HepG2 (cell line): Measurements from ENCODE around the gene DPP6. TPM values are rescaled to one million over a fixed set of nuclear protein-coding genes. Genes with fewer than 3 reads are reported as not detected.
"Not testable (repeated sequence)": the region's sequence is repeated elsewhere in the genome, so short reads cannot be mapped to it uniquely, and the experiment has no call there.

Experiments
- ATAC-seq: fragments of 200-7000 bp; cut with Tn5 transposase; 3 replicates; pipeline ENCODE4 v1.9.1; 2020; ENCODE audit warnings: mild to moderate bottlenecking, moderate library complexity
- BruUV-seq: library from RNA; stranded (reverse); fragments of 400-500 nt; replicated peaks from 2 replicates; lab custom pipeline; 2021; lab: Mats Ljungman, UMichigan
- CTCF ChIA-PET: fragments of 300-600 bp; formaldehyde crosslinking; extraction: SDS; loops from one replicate; lab custom pipeline; 2021; ENCODE audit warnings: low total read pairs, inconsistent platforms, low intra/inter-chr PET ratio; lab: Yijun Ruan, JAX
- POLR2A ChIA-PET: fragments of 350-600 bp; sonication (Branson Sonifier 250); formaldehyde crosslinking; loops from one replicate; lab custom pipeline; 2020; ENCODE audit warnings: antibody characterized with exemption, inconsistent platforms; lab: Yijun Ruan, JAX
- DNase-seq: peaks from one replicate; pipeline ENCODE4 v3.0.0-alpha.2; 2015; ENCODE audit warnings: low spot score
- FAIRE-seq: peaks from 3 replicates; lab custom pipeline; 2011; peaks lifted over from hg19 to GRCh38; lab: Jason Lieb, UNC
- H2AFZ ChIP-seq: one replicate; pipeline ENCODE4 v1.6.1; 2011; ENCODE audit warnings: low read length, inconsistent platforms
- H3K27ac ChIP-seq: fragments of 300-600 bp; 3 replicates; pipeline ENCODE4 v1.8.0; 2011; ENCODE audit warnings: mixed run types, mild to moderate bottlenecking, mixed read lengths, low read length, inconsistent platforms; ENCODE audit not compliant: insufficient read depth; ENCODE audit errors: extremely low read length
- H3K27me3 ChIP-seq, 2 experiments: fragments of 200-600 bp in 1 of 2; 2 replicates in 1 of 2; 3 replicates in 1 of 2; pipeline versions ENCODE4 v1.6.0 to v1.8.0; 2011; ENCODE audit warnings: low read length in 2 of 2, mild to moderate bottlenecking in 2 of 2, moderate library complexity in 2 of 2, inconsistent platforms in 1 of 2; ENCODE audit not compliant: insufficient read depth in 2 of 2, control insufficient read depth in 1 of 2
- H3K36me3 ChIP-seq, 2 experiments: fragments of 200-600 bp in 1 of 2; replicated peaks in 1 of 2; 2 replicates in 1 of 2; 3 replicates in 1 of 2; pipeline versions ENCODE4 v1.5.1 to v1.8.0; 2011; ENCODE audit warnings: low read length in 2 of 2, inconsistent platforms in 1 of 2; ENCODE audit not compliant: insufficient read depth in 2 of 2, control insufficient read depth in 1 of 2
- H3K4me1 ChIP-seq: 2 replicates; pipeline ENCODE4 v1.5.1; 2012; ENCODE audit warnings: low read length, inconsistent platforms; ENCODE audit not compliant: insufficient read depth
- H3K4me2 ChIP-seq: 2 replicates; pipeline ENCODE4 v1.6.0; 2011; ENCODE audit warnings: low read depth, low read length, inconsistent platforms
- H3K4me3 ChIP-seq, 3 experiments: fragments of 200-600 bp in 1 of 3; sonication (generic), shearing (Covaris generic) in 1 of 3; replicated peaks in 1 of 3; 2 replicates each; pipeline ENCODE4 v1.5.1; 2011 to 2016; ENCODE audit warnings: low read length in 3 of 3, inconsistent platforms in 2 of 3, low read depth in 2 of 3, mild to moderate bottlenecking in 2 of 3, control low read depth in 1 of 3, mixed read lengths in 1 of 3; ENCODE audit not compliant: insufficient read depth in 1 of 3
- H3K79me2 ChIP-seq: one replicate; pipeline ENCODE4 v1.6.1; 2011; ENCODE audit warnings: low read length, inconsistent platforms; ENCODE audit not compliant: insufficient read depth
- H3K9ac ChIP-seq: 2 replicates; pipeline ENCODE4 v1.6.0; 2011; ENCODE audit warnings: mild to moderate bottlenecking, low read depth, low read length, inconsistent platforms; ENCODE audit not compliant: insufficient read depth
- H3K9me3 ChIP-seq: 2 replicates; pipeline ENCODE4 v1.5.1; 2012; ENCODE audit warnings: mild to moderate bottlenecking, low read length
- H4K20me1 ChIP-seq: 2 replicates; pipeline ENCODE4 v1.6.0; 2011; ENCODE audit warnings: inconsistent platforms, mild to moderate bottlenecking, low read length, moderate library complexity; ENCODE audit not compliant: insufficient read depth
- WGBS: methylation state at CpG from one replicate; pipeline ENCODE4 v1.1.6; 2017; ENCODE audit warnings: low lambda C conversion rate; 5-methylcytosine and 5-hydroxymethylcytosine counted together
- in situ Hi-C: cut with HindIII; loops from 2 replicates; pipeline ENCODE4 v1.10.0; 2017; ENCODE audit warnings: low pct_unique_long_range_greater_than_20kb; ENCODE audit not compliant: extremely low pct_ligation_motif_present
- intact Hi-C: fragments of 100-400 bp; cut with micrococcal nuclease; formaldehyde crosslinking; loops from one replicate; pipeline ENCODE4 v1.10.0; 2022; ENCODE audit not compliant: unreplicated experiment
- polyA plus RNA-seq, 8 experiments: library from polyadenylated mRNA; depleted of rRNA in 3 of 8; stranded (reverse) in 7 of 8; unstranded in 1 of 8; fragments of >200 nt; fragmentation: Illumina TruSeq in 4 of 8; extraction: Trizol in 4 of 8; gene quantifications; 2 replicates each; pipeline versions ENCODE4 v1.2.1 to v1.2.3, GENCODE V29; 2011 to 2016; ENCODE audit warnings: low read depth in 4 of 8, missing spikeins in 1 of 8, mixed read lengths in 1 of 8; ENCODE audit not compliant: insufficient read depth in 1 of 8
- total RNA-seq, 5 experiments: library from RNA; depleted of rRNA; stranded (reverse); fragments of >200 nt; fragmentation: Illumina TruSeq; extraction: Trizol; gene quantifications; 2 replicates each; pipeline ENCODE4 v1.2.3, GENCODE V29; 2016; ENCODE audit warnings: low read depth in 1 of 5

Gene DPP6
- total and polyA plus RNA-seq, 2 of the 13 experiments (the other 11 are each of a cell fraction or from before 2014, with no cell fraction given), result not detected

GRCh38 chr7:154129142-154129541 lies 76.9 kb downstream of the DPP6 start:
- CTCF ChIA-PET, H4K20me1 ChIP-seq, intact Hi-C loops, BruUV-seq, H3K27me3 ChIP-seq, H3K9me3 ChIP-seq, H3K4me1 ChIP-seq, ATAC-seq, H3K4me2 ChIP-seq, H3K79me2 ChIP-seq, POLR2A ChIA-PET, H3K36me3 ChIP-seq, H2AFZ ChIP-seq, H3K27ac ChIP-seq, H3K9ac ChIP-seq, in situ Hi-C loops, DNase-seq, H3K4me3 ChIP-seq: not testable (repeated sequence)
- peak; percentile 18 for FAIRE-seq
- 0% methylated on average over 1 of the region's 5 CpGs for WGBS

GRCh38 chr7:154132617-154133016 lies 80.4 kb downstream of the DPP6 start:
- POLR2A ChIA-PET, DNase-seq, H3K36me3 ChIP-seq, H3K4me3 ChIP-seq, H3K79me2 ChIP-seq, in situ Hi-C loops, H3K4me1 ChIP-seq, H3K9ac ChIP-seq, H3K27ac ChIP-seq, H3K27me3 ChIP-seq, CTCF ChIA-PET, BruUV-seq, H3K4me2 ChIP-seq, intact Hi-C loops, H4K20me1 ChIP-seq, H2AFZ ChIP-seq: not testable (repeated sequence)
- 1% methylated on average over 4 of the region's 4 CpGs for WGBS
- FAIRE-seq (peak; percentile 81), ATAC-seq (peak; percentile 94)
- H3K9me3 ChIP-seq, result peaks cover 18% of the 10 kb centered on the region

GRCh38 chr7:154133703-154134277 lies 81.6 kb downstream of the DPP6 start:
- H3K79me2 ChIP-seq, intact Hi-C loops, DNase-seq, in situ Hi-C loops, H2AFZ ChIP-seq, H3K27me3 ChIP-seq, H3K4me3 ChIP-seq, CTCF ChIA-PET, ATAC-seq, POLR2A ChIA-PET, H4K20me1 ChIP-seq, BruUV-seq, H3K4me1 ChIP-seq, H3K27ac ChIP-seq, H3K36me3 ChIP-seq, FAIRE-seq, H3K9ac ChIP-seq, H3K4me2 ChIP-seq: not testable (repeated sequence)
- WGBS, result 3% methylated on average over 3 of the region's 7 CpGs
- H3K9me3 ChIP-seq, result peaks cover 18% of the 10 kb centered on the region

GRCh38 chr7:154134698-154135097 lies 82.5 kb downstream of the DPP6 start:
- H4K20me1 ChIP-seq, H3K4me3 ChIP-seq, in situ Hi-C loops, CTCF ChIA-PET, BruUV-seq, FAIRE-seq, H3K27ac ChIP-seq, POLR2A ChIA-PET, H3K4me1 ChIP-seq, intact Hi-C loops, ATAC-seq, H3K36me3 ChIP-seq, H3K27me3 ChIP-seq, H2AFZ ChIP-seq, H3K4me2 ChIP-seq, H3K9ac ChIP-seq, DNase-seq, H3K79me2 ChIP-seq: not testable (repeated sequence)
- H3K9me3 ChIP-seq, result peaks cover 18% of the 10 kb centered on the region
- WGBS, result 40% methylated on average over 1 of the region's 1 CpG
